GM18498 (cell line): ENCODE measurements around the gene TCEAL6.
"Not testable (repeated sequence)": the region's sequence is repeated elsewhere in the genome, so short reads cannot be mapped to it uniquely, and the experiment has no call there.

Experiments used
- ATAC-seq: cut with Tn5 transposase; IDR thresholded peaks from one replicate; pipeline ENCODE4 v1.9.1; 2021; ENCODE audit warnings: mild to moderate bottlenecking, moderate library complexity; ENCODE audit not compliant: unreplicated experiment

TCEAL6 gene

DNA sequence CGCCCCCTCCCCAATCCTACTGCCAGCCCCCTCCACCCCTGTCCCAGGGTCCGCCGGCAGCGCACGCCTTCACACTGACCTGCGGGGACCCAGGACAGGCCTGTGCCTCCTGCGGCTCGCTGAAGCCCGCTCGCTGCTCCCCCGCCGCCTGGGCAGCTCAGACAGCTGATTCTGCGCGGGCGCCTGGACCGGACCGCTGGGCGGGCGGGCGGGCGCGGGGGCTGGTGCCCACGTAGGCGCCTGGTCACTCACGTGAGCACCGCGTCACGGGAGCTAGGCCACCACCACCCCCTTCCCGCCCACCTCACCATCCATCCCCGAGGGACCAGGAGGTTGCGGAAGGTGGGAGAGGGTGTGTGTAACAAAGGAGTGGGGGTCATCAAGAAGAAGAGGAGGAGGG is at the start of gene TCEAL6:
TSS of gene TCEAL6 (minus strand) at position 208 of the 400 bp plus-strand sequence.
- not testable (repeated sequence) for ATAC-seq

DNA sequence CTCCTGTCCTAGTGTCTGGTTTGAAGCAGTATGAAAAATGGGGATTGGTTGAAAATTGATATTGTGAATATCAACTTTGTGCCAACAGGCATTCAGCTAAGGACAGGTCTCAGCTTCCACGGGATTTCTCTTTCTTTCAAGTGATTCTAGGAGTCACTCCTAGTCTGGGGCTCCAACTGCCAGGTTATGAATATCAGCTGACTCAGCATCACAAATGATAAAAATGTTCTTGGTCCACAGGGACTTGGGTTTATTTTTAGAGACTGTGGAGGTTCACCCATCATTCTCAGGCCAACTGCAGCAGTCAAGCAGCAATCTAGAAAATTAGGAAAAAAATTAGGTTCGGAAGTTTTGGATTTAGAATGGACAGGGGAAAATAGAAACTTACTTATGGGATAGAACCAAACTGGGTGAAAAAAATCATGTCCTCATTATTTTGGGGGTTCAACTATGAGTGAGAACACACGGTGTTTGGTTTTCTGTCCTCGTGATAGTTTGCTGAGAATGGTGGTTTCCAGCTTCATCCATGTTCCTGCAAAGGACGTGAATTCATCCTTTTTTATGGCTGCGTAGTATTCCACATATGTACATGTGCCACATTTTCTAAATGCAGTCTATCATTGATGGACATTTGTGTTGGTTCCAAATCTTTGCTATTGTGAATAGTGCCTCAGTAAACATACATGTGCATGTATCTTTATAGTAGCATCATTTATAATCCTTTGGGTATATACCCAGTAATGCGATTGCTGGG is 43.9 kb upstream of the TCEAL6 start:
- ATAC-seq: no peak

DNA sequence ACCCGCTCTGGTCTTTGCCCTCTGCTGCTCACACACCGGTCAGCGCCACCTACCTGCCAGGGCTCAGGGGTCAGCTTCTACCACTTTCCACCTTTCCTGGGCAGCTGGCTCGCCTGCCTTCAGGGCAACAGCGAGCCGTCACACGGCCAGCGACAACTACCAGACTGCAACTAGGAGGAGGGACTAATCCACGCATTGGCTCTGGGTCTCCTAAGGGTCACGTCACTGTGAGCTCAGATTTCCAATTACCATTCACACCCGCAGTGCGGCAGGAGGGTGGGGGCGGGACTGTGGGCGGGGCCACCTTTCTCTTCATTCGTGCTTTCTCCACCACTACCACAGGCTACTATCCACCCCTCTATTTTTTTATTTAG is 13.5 kb upstream of the TCEAL6 start, which contains the start of gene BEX5:
TSS of gene BEX5 (minus strand) at position 172 of the 374 bp plus-strand sequence. CDS start 1,712 bp downstream, outside the sequence.
- peak; percentile 98 for ATAC-seq

DNA sequence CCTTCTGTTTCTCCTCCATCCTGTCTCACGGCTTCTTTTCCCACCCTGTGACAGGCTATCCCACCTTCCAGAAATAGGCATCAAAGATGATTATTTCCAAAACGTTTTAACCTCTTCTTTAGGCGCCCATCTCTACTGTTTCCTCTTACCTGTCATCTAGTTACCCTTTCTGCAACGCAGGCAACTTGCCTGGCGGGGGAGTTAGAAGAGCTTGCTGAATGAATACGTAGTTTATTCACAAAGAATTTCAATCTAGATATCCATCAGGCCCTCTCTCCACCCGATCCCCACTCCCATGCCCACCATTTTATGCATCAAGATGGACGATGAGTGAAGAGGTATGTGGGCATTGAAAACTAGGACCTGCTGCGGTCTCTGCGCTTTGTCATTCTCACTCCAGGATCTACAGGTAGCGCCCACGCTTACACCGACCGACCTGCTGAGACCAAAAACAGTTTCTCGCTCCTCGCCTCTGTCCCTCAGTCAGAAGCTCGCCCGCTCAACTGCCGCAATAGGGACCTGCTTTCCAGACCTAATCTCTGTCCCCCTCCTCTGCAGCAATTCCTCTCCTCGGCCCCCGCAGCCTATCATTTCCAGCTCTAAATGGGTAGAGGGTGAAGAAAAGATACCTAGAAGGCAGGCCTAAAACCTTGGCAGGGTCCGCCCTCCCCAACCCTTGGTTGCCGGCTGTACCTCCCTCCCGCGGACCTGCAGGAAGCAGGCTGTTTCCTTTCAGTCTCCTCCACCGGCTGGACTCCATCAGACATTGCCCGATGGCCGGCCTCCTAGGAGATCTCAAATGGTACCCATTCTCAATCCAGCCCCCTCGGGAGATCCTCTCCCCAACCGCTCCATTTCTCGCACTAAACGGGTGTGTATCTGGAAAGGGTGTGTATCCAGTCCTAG is 12.9 kb upstream of the TCEAL6 start:
- peak; percentile 49 for ATAC-seq

DNA sequence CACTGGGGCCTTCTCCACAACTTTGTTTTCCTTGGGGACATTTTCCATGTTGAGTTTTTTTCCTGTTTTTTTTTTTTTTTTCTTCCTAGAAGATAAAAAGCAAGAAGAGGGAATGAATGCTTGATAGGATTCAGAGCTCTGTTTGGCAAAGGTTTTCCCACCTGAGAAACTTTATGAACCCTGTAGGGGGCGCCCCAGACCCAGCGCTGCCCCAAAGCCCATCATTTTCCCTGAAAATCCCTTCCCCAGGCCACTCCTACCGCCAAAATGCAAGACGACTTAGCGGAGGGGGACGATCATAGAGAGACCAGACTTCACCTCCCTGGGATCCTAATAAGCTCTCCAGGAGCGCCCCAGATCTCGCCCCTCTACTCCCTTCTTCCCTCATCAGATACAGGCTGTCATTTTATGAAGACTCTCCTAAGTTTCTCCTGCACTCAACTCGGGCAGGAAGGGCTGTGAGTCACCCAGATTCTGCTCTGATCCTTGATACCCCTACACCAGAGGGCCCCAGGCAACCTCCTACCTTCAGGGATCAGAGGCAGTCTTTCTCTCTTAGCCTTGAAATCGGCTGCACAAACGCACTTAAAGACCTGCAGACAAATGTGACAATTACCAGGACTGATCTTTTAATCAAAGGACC is 12.1 kb upstream of the TCEAL6 start:
- no peak for ATAC-seq

DNA sequence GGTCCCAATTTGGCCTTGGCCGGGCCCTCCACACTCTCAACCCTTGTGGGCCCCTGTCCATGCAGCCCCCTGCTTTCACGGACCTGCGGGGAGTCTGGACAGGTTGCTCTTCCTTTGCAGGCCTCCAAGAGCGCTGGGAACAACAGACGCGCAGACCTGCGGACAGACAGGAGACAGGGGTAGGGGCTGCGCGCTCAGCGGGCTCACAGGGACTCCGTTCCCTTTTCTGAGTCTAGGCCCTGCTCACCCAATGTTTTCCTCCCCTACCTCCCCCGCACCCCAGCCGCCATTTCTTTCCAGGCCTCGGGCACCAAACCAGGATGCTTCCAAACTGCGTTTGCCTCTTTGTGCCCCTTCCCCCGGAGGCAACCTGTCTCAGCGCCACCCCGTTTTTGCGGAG is 650 bp downstream of the TCEAL6 start:
- ATAC-seq: not testable (repeated sequence)

DNA sequence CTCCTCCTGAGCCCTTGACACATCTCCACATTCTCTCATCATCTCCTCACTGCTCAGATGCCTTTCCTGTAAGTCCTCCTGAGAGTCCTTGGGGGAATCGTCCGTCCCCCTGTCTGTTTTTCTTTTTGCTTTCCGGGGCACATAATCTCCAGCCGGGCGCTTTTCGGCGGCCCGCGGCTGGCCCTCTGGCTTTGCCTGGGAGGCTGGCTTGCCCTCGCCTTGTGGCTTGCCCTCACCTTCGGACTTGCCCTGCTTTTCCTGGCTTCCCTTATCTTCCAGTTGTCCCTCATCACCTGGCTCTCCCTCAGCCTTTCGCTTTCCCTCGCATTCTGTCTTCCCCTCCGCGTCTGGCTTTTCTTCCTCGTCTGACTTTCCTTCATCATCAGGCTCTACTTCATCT is 1.4 kb downstream of the TCEAL6 start:
- not testable (repeated sequence) for ATAC-seq

DNA sequence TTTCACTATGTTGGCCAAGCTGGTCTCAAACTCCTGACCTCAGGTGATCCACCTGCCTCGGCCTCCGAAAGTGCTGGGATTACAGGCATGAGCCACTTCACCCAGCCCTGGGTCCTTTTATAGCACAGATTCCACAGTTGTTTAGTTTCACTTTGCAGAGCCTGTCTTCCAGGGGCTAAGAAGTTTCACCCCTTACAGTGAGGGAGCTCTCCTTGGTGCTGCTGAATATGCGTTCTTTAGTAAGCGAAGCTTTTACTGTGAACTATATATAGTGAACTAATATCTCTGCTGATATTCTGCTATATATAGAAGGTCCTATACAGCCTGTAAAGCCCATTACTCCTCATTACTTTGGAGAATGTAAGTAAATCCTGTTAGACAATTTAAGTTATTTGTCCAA is 4.2 kb downstream of the TCEAL6 start:
- no peak for ATAC-seq

DNA sequence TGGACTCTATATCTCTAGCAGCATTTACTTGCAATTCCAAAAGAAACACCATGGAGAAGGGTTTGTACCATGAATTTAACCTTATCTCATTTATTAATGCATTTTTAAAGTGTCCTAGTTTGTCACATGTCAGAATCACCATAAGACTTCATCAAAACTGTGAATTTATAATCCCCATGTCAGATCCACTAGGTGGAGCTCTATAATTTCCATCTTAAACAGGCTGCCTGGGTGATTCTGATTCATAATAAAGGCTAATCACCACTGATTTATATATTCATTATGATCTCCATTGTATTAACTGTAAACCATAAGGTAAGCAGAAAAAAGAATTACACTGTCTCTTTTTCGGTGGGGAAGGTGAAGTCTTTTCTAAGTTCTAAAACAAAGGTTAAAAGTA is 12.8 kb downstream of the TCEAL6 start:
- ATAC-seq: no peak

DNA sequence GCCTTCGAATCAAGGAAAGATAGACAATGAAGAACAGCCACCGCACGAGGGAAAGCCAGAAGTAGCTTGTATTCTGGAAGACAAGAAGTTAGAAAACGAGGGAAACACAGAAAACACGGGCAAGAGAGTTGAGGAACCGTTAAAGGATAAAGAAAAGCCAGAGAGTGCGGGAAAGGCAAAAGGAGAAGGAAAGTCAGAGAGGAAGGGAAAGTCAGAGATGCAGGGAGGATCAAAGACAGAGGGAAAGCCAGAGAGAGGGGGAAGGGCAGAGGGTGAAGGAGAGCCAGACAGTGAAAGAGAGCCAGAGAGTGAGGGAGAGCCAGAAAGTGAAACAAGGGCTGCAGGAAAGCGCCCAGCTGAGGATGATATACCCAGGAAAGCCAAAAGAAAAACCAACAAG is 15.4 kb downstream of the TCEAL6 start:
- no peak for ATAC-seq

DNA sequence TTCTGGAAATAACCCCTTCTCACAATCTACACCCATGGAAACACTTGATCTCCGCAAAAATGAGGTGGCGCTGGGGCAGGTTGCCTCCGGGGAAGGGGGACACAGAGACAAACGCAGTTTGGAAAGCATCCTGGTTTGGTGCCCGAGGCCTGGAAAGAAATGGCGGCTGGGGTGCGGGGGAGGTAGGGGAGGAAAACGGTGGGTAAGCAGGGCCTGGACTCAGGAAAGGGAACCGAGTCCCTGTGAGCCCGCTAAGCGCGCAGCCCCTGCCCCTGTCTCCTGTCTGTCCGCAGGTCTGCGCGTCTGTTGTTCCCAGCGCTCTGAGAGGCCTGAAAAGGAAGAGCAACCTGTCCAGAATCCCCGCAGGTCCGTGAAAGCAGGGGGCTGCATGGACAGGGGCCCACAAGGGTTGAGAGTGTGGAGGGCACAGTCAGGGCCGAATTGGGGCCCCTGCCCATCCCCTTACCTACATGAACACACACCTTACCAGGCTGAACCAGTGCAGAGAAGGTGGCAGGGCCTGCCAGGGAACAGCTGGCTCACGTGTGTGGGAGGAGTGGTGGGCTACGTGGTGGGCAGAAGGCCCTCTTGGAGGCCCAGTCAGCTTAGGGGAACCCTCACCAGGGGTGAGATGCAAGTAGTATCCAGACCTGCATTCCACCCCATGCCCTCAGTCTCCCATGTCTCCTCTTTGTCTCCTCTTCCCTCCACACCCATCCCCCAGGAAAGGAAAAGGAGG is 16.0 kb downstream of the TCEAL6 start:
- ATAC-seq: not testable (repeated sequence)

DNA sequence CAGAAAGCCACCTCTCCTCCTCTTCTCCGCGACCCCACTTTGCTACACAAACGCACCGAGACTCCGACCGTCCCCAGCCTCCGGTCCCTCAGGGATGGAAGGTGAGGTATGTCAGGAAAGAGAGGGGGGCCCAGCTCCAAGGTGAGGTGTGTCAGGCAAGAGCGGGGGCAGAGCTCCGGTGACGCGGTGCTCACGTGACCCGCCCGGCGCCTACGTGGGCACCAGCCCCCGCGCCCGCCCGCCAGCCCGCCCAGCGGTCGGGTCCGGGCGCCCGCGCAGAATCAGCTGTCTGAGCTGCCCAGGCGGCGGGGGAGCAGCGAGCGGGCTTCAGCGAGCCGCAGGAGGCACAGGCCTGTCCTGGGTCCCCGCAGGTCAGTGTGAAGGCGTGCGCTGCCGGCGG is 16.8 kb downstream of the TCEAL6 start, which contains the start of gene TCEAL2:
TSS of gene TCEAL2 (plus strand) at position 244 of the 400 bp plus-strand sequence. CDS start 1,152 bp downstream, outside the sequence.
- ATAC-seq: not testable (repeated sequence)

DNA sequence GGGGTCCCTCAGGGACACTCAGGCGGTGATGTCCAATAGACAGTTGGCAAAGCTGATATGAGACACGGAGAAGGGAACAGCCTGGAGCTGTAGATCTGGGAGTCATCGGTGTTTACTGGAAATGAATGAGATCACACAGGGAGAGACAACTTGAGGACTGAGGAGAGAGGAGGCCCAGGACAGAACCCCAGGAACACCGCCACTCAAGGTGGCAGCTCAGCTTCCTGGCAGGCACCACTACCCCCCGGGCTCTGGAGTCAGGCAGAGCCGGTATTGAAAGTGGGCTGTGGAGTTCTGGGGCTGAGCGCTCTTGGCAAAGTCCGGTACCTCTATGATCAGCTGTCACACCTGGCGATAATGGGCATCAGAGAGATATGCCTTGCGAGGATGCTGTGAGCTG is 17.3 kb downstream of the TCEAL6 start:
- not testable (repeated sequence) for ATAC-seq

DNA sequence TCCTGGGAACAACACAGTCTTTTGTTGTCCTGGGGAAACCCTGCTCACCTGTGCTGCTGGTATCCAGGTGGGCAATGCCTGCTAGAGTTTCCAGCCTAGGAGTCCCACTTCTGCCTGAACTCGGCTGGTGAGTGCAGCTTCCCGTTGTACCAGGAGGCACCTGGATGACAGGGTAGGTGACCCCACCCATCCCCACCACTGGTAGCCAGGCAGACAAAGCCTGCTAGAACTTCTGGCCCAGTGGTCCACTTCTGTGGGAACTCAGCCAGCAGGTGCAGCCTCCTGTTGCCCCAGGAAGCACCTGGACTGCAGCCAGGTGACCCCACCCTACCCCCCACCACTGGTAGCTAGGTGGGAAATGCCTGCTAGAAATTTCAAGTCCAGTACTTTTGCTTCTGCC is 26.5 kb downstream of the TCEAL6 start:
- no peak for ATAC-seq

DNA sequence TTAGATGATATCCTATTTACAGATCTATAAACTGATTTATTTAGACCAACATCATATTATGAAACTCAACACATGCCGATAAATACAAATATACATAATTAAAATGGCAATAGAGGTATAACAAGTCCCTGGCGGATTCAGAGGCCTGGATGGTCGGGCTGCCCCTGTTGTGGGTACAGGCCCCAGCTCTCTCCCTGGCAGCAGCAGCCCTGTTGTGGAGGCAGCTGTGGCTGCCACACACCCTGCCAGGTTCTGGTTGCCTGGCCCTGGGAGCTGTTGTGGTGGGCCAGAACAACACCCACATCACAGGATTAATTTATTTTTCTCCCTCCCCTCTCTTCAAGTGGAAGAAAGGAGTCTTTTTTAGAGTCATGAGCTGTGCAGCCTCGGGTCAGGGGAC is 28.9 kb downstream of the TCEAL6 start:
- ATAC-seq: no peak
